Measurements from ENCODE around the gene CKMT1A. TPM values are rescaled to one million over a fixed set of nuclear protein-coding genes. Genes with fewer than 3 reads are reported as not detected.

The CKMT1A gene
- total RNA-seq, result not detected in 2 replicates

GRCh38 chr15:43693148-43694022, at the start of gene CKMT1A:
CKMT1A (plus strand) TSS chr15:43693859; CDS start chr15:43694051, 192 bp downstream.

DNA sequence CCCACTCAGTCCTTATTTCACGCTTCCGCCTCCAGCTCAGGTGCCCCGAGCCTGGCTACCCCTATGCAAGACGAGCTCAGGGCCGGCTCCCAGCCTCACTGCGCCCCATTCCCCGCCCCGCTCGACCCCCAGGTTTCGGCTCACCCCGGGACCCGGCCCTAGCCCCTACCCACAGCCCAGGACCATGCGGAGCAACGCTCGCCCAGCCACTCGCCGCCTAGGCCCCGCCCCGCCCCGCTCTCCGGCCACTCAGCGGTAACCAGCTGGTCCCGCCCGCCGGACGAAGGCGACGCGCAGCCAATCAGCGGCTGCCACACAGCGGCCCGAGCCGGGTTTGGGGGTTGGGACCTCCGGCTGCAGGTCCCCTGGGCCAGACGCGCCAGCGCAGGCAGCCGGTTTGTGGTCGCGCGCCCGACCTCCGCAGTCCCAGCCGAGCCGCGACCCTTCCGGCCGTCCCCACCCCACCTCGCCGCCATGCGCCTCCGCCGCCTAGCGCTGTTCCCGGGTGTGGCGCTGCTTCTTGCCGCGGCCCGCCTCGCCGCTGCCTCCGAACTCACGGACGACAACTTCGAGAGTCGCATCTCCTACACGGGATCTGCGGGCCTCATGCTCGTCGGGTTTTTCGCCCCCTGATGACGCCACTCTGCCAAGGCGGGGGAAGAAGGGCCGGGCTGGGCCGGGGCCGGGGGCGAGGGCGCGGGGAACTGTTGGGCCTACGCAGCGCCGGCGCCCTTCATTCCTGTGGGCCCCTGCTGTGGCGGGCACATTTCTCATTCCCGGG, 44.8 kb upstream of the CKMT1A start, which contains the start of gene CATSPER2:
Gene CATSPER2, minus strand, starts transcription at position 196 of the 781 bp plus-strand sequence. CDS start 783 bp downstream, outside the sequence.

DNA sequence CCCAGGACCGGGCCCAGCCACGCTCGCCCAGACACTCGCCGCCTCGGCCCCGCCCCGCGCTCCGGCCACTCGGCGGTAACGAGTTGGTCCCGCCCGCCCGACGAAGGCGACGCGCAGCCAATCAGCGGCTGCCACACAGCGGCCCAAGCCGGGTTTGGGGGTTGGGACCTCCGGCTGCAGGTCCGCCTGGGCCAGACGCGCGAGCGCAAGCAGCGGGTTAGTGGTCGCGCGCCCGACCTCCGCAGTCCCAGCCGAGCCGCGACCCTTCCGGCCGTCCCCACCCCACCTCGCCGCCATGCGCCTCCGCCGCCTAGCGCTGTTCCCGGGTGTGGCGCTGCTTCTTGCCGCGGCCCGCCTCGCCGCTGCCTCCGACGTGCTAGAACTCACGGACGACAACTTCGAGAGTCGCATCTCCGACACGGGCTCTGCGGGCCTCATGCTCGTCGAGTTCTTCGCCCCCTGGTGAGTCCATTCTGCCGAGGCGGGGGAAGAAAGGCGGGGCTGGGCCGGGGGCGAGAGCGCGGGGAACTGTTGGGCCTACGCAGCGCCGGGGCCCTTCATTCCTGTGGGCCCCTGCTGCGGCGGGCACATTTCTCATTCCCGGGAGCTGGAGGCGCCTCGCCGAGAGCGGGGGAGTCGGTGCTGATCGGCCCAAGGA, 52.7 kb downstream of the CKMT1A start, which contains the start of gene PDIA3:
Gene PDIA3, plus strand, starts transcription at position 194 of the 658 bp plus-strand sequence. Its CDS starts 102 bp downstream, at position 296.

Other genes starting within 250 kb of the CKMT1A start
- gene TP53BP1, start 200.7 kb upstream of the CKMT1A start, total RNA-seq, result 97.1 and 101 TPM in 2 replicates
- 150 and 180 TPM in 2 replicates for gene MAP1A, start 176.3 kb upstream of the CKMT1A start, total RNA-seq
- gene PPIP5K1, start 103.7 kb upstream of the CKMT1A start, total RNA-seq, result 21.1 and 25.8 TPM in 2 replicates
- gene CKMT1B, start 99.8 kb upstream of the CKMT1A start, total RNA-seq, result not detected in 2 replicates
- 0.17 TPM in 1 of 2 replicates, not detected in the other for gene STRC, start 75.1 kb upstream of the CKMT1A start, total RNA-seq
- 0.50 and 3.1 TPM in 2 replicates for gene CATSPER2, start 45.0 kb upstream of the CKMT1A start, total RNA-seq
- gene PDIA3, start 52.6 kb downstream of the CKMT1A start, total RNA-seq, result 192 and 247 TPM in 2 replicates
- gene ELL3, start 83.1 kb downstream of the CKMT1A start, total RNA-seq, result 3.3 and 7.4 TPM in 2 replicates
- 593 and 934 TPM in 2 replicates for gene SERF2, start 98.5 kb downstream of the CKMT1A start, total RNA-seq
- gene SERINC4, start 106.4 kb downstream of the CKMT1A start, total RNA-seq, result 0.15 TPM in 1 of 2 replicates, not detected in the other
- gene HYPK, start 106.7 kb downstream of the CKMT1A start, total RNA-seq, result 5.1 and 7.9 TPM in 2 replicates
- gene MFAP1, start 130.8 kb downstream of the CKMT1A start, total RNA-seq, result 27.6 and 31.1 TPM in 2 replicates
- 4.1 and 24.7 TPM in 2 replicates for gene WDR76, start 133.1 kb downstream of the CKMT1A start, total RNA-seq